SK-N-SH (cell line): Measurements from ENCODE around the gene ARL6. TPM values are rescaled to one million over a fixed set of nuclear protein-coding genes. Genes with fewer than 3 reads are reported as not detected.
A peak's percentile ranks its signal among the peaks of the same experiment; 100 is the strongest.

Source experiments
- CTCF ChIA-PET: fragments of 300-600, 350-600 bp; formaldehyde crosslinking; extraction: SDS; loops from one replicate; lab custom pipeline; 2021; lab: Yijun Ruan, JAX
- POLR2A ChIA-PET: fragments of 350-600 bp; sonication (Branson Sonifier 250); formaldehyde crosslinking; extraction: SDS; loops from one replicate; lab custom pipeline; 2020; ENCODE audit warnings: antibody characterized with exemption, inconsistent platforms; lab: Yijun Ruan, JAX
- DNase-seq: peaks from one replicate; pipeline ENCODE4 v3.0.0; 2012
- H2AFZ ChIP-seq: fragments of 200-600 bp; sonication (generic); 2 replicates; pipeline ENCODE4 v1.8.1; 2016; ENCODE audit warnings: antibody characterized with exemption, mild to moderate bottlenecking, low read depth
- H3F3A ChIP-seq: fragments of 200-600 bp; sonication (generic); replicated peaks from 2 replicates; pipeline ENCODE3; 2016; ENCODE audit warnings: antibody characterized with exemption, mild to moderate bottlenecking; ENCODE audit not compliant: insufficient read depth
- H3K27ac ChIP-seq, 2 experiments: fragments of 200-500 bp in 1 of 2; fragments of 200-600 bp in 1 of 2; sonication (Bioruptor generic) in 1 of 2; sonication (generic), shearing (Covaris generic) in 1 of 2; 2 replicates each; pipeline versions ENCODE4 v1.5.1 to v1.6.1; 2014 to 2016; ENCODE audit warnings: low read depth in 2 of 2, inconsistent platforms in 1 of 2, low read length in 1 of 2, mild to moderate bottlenecking in 1 of 2, mixed read lengths in 1 of 2
- H3K27me3 ChIP-seq: fragments of 200-600 bp; sonication (generic), shearing (Covaris generic); 2 replicates; pipeline ENCODE4 v1.6.1; 2016; ENCODE audit warnings: mixed run types; ENCODE audit not compliant: insufficient read depth
- H3K36me3 ChIP-seq, 2 experiments: fragments of 200-500 bp in 1 of 2; fragments of 200-600 bp in 1 of 2; sonication (Bioruptor generic) in 1 of 2; sonication (generic) in 1 of 2; replicated peaks in 1 of 2; 2 replicates each; pipeline versions ENCODE3 to v1.5.1; 2014 to 2016; ENCODE audit warnings: low read length in 1 of 2, mild to moderate bottlenecking in 1 of 2; ENCODE audit not compliant: insufficient read depth in 2 of 2, control insufficient read depth in 1 of 2
- H3K4me1 ChIP-seq, 2 experiments: fragments of 200-500 bp in 1 of 2; fragments of 200-600 bp in 1 of 2; sonication (Bioruptor generic) in 1 of 2; sonication (generic), shearing (Covaris generic) in 1 of 2; 2 replicates each; pipeline versions ENCODE4 v1.5.1 to v1.6.1; 2014 to 2016; ENCODE audit warnings: low read depth in 1 of 2, low read length in 1 of 2, mixed run types in 1 of 2; ENCODE audit not compliant: insufficient read depth in 2 of 2, control insufficient read depth in 1 of 2
- H3K4me2 ChIP-seq: fragments of 200-600 bp; sonication (generic), shearing (Covaris generic); 2 replicates; pipeline ENCODE4 v1.6.1; 2017; ENCODE audit warnings: mixed run types
- H3K4me3 ChIP-seq, 2 experiments: fragments of 200-500 bp in 1 of 2; fragments of 200-600 bp in 1 of 2; sonication (Bioruptor generic) in 1 of 2; sonication (generic), shearing (Covaris generic) in 1 of 2; 2 replicates each; pipeline versions ENCODE4 v1.5.1 to v1.8.1; 2014 to 2016; ENCODE audit warnings: low read depth in 2 of 2, inconsistent platforms in 1 of 2, low read length in 1 of 2, mild to moderate bottlenecking in 1 of 2, mixed read lengths in 1 of 2, moderate library complexity in 1 of 2
- H3K79me2 ChIP-seq: fragments of 200-600 bp; sonication (generic); 2 replicates; pipeline ENCODE4 v1.8.1; 2017; ENCODE audit warnings: mild to moderate bottlenecking; ENCODE audit not compliant: insufficient read depth
- H3K9ac ChIP-seq: fragments of 200-600 bp; sonication (generic); 2 replicates; pipeline ENCODE4 v1.6.1; 2017; ENCODE audit warnings: mixed run types
- H3K9me2 ChIP-seq: fragments of 200-600 bp; sonication (generic); 2 replicates; pipeline ENCODE4 v1.6.1; 2017; ENCODE audit warnings: mixed run types
- H3K9me3 ChIP-seq: fragments of 200-600 bp; sonication (generic); 2 replicates; pipeline ENCODE4 v1.6.1; 2017; ENCODE audit warnings: mixed run types, mild to moderate bottlenecking, moderate library complexity
- H4K20me1 ChIP-seq: fragments of 200-600 bp; sonication (generic); 2 replicates; pipeline ENCODE4 v1.6.1; 2017; ENCODE audit warnings: mild to moderate bottlenecking, mixed run types; ENCODE audit not compliant: insufficient read depth
- ELF1 ChIP-seq: IDR thresholded peaks from 2 replicates; pipeline ENCODE4 v1.4.0; 2012
- EP300 ChIP-seq, 2 experiments: IDR thresholded peaks; 2 replicates each; pipeline versions ENCODE4 v1.4.0 to v1.6.1; 2012; ENCODE audit warnings: borderline replicate concordance in 1 of 2, low read depth in 1 of 2, low read length in 1 of 2
- FOXJ3 ChIP-seq: sonication (generic); formaldehyde crosslinking; IDR thresholded peaks from 2 replicates; pipeline ENCODE4 v1.5.1; 2020; ENCODE audit warnings: mild to moderate bottlenecking, missing genetic modification reagents
- GABPA ChIP-seq: IDR thresholded peaks from 2 replicates; pipeline ENCODE4 v1.4.0; 2012; ENCODE audit warnings: low read depth, mild to moderate bottlenecking
- GATA2 ChIP-seq: sonication (generic); formaldehyde crosslinking; IDR thresholded peaks from 2 replicates; pipeline ENCODE4 v1.5.0; 2020; ENCODE audit warnings: mild to moderate bottlenecking, missing genetic modification reagents
- MEF2A ChIP-seq: IDR thresholded peaks from 2 replicates; pipeline ENCODE4 v1.4.0; 2012; ENCODE audit warnings: low read depth, borderline replicate concordance
- MXI1 ChIP-seq: IDR thresholded peaks from 2 replicates; pipeline ENCODE4 v1.6.1; 2012; ENCODE audit warnings: mild to moderate bottlenecking, low read depth, low read length, improper control_type of control experiment
- NRF1 ChIP-seq: IDR thresholded peaks from 2 replicates; pipeline ENCODE4 v1.6.1; 2012; ENCODE audit warnings: low read depth, mild to moderate bottlenecking, low read length
- POLR2AphosphoS5 ChIP-seq: IDR thresholded peaks from 2 replicates; pipeline ENCODE4 v1.6.1; 2012; ENCODE audit warnings: low read depth, low read length
- SIN3A ChIP-seq: IDR thresholded peaks from 2 replicates; pipeline ENCODE4 v1.6.1; 2012; ENCODE audit warnings: low read depth, mild to moderate bottlenecking, low read length, moderate library complexity, borderline replicate concordance
- TAF1 ChIP-seq: IDR thresholded peaks from 2 replicates; pipeline ENCODE4 v1.6.1; 2012; ENCODE audit warnings: low read depth, mild to moderate bottlenecking, low read length, moderate library complexity, borderline replicate concordance
- TEAD4 ChIP-seq: IDR thresholded peaks from 2 replicates; pipeline ENCODE4 v1.4.0; 2012; ENCODE audit warnings: mild to moderate bottlenecking, borderline replicate concordance; ENCODE audit not compliant: insufficient read depth
- YY1 ChIP-seq: IDR thresholded peaks from 2 replicates; pipeline ENCODE4 v1.4.0; 2012; ENCODE audit warnings: low read depth, mild to moderate bottlenecking
- WGBS: methylation state at CpG from one replicate; pipeline ENCODE4 v1.1.6; 2017; ENCODE audit warnings: low lambda C conversion rate; 5-methylcytosine and 5-hydroxymethylcytosine counted together
- polyA plus RNA-seq, 3 experiments: library from polyadenylated mRNA; depleted of rRNA; stranded (reverse); fragments of >200 nt; gene quantifications; 2 replicates each; pipeline ENCODE4 v1.2.3, GENCODE V29; 2012
- TF ChIP-seq, protein P1 (sequence below): fragments of 200-600 bp; sonication (generic); IDR thresholded peaks from 2 replicates; pipeline ENCODE4 v1.6.1; 2017; ENCODE audit warnings: antibody characterized with exemption, mild to moderate bottlenecking, moderate library complexity
- TF ChIP-seq, protein P2 (sequence below): IDR thresholded peaks from 2 replicates; pipeline ENCODE4 v1.4.0; 2012; ENCODE audit warnings: low read depth

The ARL6 gene
- polyA plus RNA-seq, 1 of the 3 experiments (the other 2 are of a cell fraction), result 2.6 TPM

DNA sequence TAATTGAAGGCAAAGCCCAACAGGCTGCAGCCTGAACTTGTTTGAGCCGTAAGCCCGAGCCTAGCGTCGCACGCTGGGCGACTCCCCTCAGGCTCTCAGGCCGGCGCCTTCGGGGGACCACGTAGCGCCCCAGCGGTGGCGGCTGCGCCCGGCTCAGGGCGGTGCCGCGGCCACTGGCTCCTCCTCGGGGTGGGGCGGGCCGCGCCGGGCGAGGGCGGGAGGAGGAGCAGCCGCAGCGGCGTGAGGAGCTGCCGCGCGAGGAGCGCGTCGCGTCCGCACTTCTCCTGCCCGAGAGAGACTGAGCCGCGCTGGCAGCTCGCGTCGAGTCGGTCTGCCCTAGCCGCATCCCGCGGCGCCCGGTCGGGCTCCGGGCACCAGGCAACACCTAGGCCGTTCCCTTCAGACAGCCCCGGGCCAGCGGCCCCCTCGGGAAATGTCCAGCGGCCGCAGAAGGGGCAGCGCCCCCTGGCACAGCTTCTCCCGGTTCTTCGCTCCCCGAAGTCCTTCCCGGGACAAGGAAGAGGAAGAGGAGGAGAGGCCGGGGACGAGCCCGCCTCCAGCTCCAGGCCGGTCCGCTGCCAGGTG lies 57.3 kb downstream of the ARL6 start, which contains the start of gene CRYBG3:
CRYBG3 (plus strand) TSS at position 238 of the 585 bp plus-strand sequence; CDS start at position 434, 196 bp downstream.
- H3K9ac ChIP-seq, result peak within 1 kb of the TSS; percentile 83
- DNase-seq, result peak; percentile 92
- TF ChIP-seq SIN3A (no peak), GABPA (peak; percentile 57; the same call in 1 of the 2 replicates), MXI1 (0 out of 2 replicates have a peak, but pooled peaks have one; percentile 10), ELF1 (no peak), TEAD4 (no peak; the same call in 1 of the 2 replicates), TAF1 (peak; percentile 56; the same call in 1 of the 2 replicates), YY1 (0 out of 2 replicates have a peak, but pooled peaks have one; percentile 18), GATA2 (CRISPR knock-in tag) (no peak), EP300 (IDR thresholded peaks at IDR 0.05; ENCODE audit: borderline replicate concordance in 1 of 2, low read depth in 1 of 2, low read length in 1 of 2) (no peak), MEF2A (no peak), NRF1 (peak; percentile 40; the same call in 1 of the 2 replicates), FOXJ3 (CRISPR knock-in tag) (no peak), POLR2AphosphoS5 (peak; percentile 76)
- TF ChIP-seq, protein P1, sequence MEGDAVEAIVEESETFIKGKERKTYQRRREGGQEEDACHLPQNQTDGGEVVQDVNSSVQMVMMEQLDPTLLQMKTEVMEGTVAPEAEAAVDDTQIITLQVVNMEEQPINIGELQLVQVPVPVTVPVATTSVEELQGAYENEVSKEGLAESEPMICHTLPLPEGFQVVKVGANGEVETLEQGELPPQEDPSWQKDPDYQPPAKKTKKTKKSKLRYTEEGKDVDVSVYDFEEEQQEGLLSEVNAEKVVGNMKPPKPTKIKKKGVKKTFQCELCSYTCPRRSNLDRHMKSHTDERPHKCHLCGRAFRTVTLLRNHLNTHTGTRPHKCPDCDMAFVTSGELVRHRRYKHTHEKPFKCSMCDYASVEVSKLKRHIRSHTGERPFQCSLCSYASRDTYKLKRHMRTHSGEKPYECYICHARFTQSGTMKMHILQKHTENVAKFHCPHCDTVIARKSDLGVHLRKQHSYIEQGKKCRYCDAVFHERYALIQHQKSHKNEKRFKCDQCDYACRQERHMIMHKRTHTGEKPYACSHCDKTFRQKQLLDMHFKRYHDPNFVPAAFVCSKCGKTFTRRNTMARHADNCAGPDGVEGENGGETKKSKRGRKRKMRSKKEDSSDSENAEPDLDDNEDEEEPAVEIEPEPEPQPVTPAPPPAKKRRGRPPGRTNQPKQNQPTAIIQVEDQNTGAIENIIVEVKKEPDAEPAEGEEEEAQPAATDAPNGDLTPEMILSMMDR, result peak; percentile 58
- TF ChIP-seq, protein P2, sequence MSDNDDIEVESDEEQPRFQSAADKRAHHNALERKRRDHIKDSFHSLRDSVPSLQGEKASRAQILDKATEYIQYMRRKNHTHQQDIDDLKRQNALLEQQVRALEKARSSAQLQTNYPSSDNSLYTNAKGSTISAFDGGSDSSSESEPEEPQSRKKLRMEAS, result peak; percentile 74
- POLR2A ChIA-PET, result interaction anchor here (1.2 kb wide), 1 partner anchor 150 kb away, joined by 3 read pairs; no protein-coding TSS in a partner anchor
- H3K79me2 ChIP-seq, result peaks cover 16% of the 10 kb centered on the region
- H3K4me2 ChIP-seq, result peak within 1 kb of the TSS; percentile 90
- no peaks in the 10 kb centered on the region for H3K36me3 ChIP-seq
- H3K9me2 ChIP-seq, result no peaks in the 10 kb centered on the region
- H4K20me1 ChIP-seq, result no peaks in the 10 kb centered on the region
- no peaks in the 10 kb centered on the region for H3K9me3 ChIP-seq
- peaks cover 5 to 8% of the 10 kb centered on the region in 2 experiments; a peak in 3 of 4 replicates for H3K4me1 ChIP-seq
- CTCF ChIA-PET, result interaction anchor here (0.6 to 5.0 kb wide), 12 partner anchors 18 to 440 kb away, joined by 3 to 34 read pairs (median 4); no protein-coding TSS in a partner anchor
- peak within 1 kb of the TSS; percentile 99 for H2AFZ ChIP-seq
- H3K27ac ChIP-seq, result peak within 1 kb of the TSS; percentile 68 to 69; a peak in 3 of 4 replicates
- WGBS, result 1% methylated on average over 15 of the region's 66 CpGs
- peak within 1 kb of the TSS; percentile 91 to 93 for H3K4me3 ChIP-seq
- peaks cover 3% of the 10 kb centered on the region for H3F3A ChIP-seq
- H3K27me3 ChIP-seq, result peaks cover 5% of the 10 kb centered on the region; the same call in 1 of the 2 replicates
